Neutrophil (primary cell): ENCODE measurements around the gene SLC2A10.

Source experiments
- H3K27ac ChIP-seq: fragments of 200-600 bp; sonication (generic); 2 replicates; pipeline ENCODE4 v1.5.1; 2016; ENCODE audit warnings: mild to moderate bottlenecking, moderate library complexity
- H3K27me3 ChIP-seq: fragments of 200-600 bp; sonication (generic); 2 replicates; pipeline ENCODE4 v1.6.0; 2016; ENCODE audit warnings: mild to moderate bottlenecking
- H3K36me3 ChIP-seq: fragments of 200-600 bp; sonication (generic); 2 replicates; pipeline ENCODE4 v1.5.1; 2017
- H3K4me1 ChIP-seq, 2 experiments: fragments of 200-600 bp in 1 of 2; sonication (generic) in 1 of 2; 1 replicate in 1 of 2; 2 replicates in 1 of 2; pipeline versions ENCODE4 v1.5.1 to v1.6.1; 2013 to 2016; ENCODE audit warnings: low read depth in 1 of 2, low read length in 1 of 2, mild to moderate bottlenecking in 1 of 2, moderate library complexity in 1 of 2; ENCODE audit not compliant: control insufficient read depth in 1 of 2, insufficient read depth in 1 of 2
- H3K4me3 ChIP-seq, 2 experiments: fragments of 200-600 bp in 1 of 2; sonication (generic) in 1 of 2; 1 replicate in 1 of 2; 2 replicates in 1 of 2; pipeline ENCODE4 v1.5.1; 2013 to 2016; ENCODE audit warnings: low read depth in 1 of 2, low read length in 1 of 2, mild to moderate bottlenecking in 1 of 2, moderate library complexity in 1 of 2
- H3K9me3 ChIP-seq: fragments of 200-600 bp; sonication (generic); 2 replicates; pipeline ENCODE4 v1.5.1; 2016
- CTCF ChIP-seq: fragments of 200-600 bp; sonication (generic); IDR thresholded peaks from 2 replicates; pipeline ENCODE4 v1.5.1; 2016; ENCODE audit warnings: antibody characterized with exemption

Gene SLC2A10

GRCh38 chr20:46761566-46761965 lies 52.1 kb downstream of the SLC2A10 start:
- no peak overlapping the region for H3K27ac ChIP-seq
- no peaks in the 10 kb centered on the region for H3K27me3 ChIP-seq
- no peak for TF ChIP-seq CTCF
- H3K4me1 ChIP-seq, result no peaks in the 10 kb centered on the region
- H3K9me3 ChIP-seq, result no peaks in the 10 kb centered on the region
- H3K4me3 ChIP-seq, result no peak overlapping the region
- no peaks in the 10 kb centered on the region for H3K36me3 ChIP-seq

- H3K4me3 ChIP-seq, result no peak overlapping the region
- TF ChIP-seq CTCF, result no peak
- H3K36me3 ChIP-seq, result no peaks in the 10 kb centered on the region
- no peak overlapping the region for H3K27ac ChIP-seq
- H3K4me1 ChIP-seq, result no peaks in the 10 kb centered on the region
- no peaks in the 10 kb centered on the region for H3K9me3 ChIP-seq
- no peaks in the 10 kb centered on the region for H3K27me3 ChIP-seq
Observed at GRCh38 chr20:46764068-46764467, 54.6 kb downstream of the SLC2A10 start.

DNA sequence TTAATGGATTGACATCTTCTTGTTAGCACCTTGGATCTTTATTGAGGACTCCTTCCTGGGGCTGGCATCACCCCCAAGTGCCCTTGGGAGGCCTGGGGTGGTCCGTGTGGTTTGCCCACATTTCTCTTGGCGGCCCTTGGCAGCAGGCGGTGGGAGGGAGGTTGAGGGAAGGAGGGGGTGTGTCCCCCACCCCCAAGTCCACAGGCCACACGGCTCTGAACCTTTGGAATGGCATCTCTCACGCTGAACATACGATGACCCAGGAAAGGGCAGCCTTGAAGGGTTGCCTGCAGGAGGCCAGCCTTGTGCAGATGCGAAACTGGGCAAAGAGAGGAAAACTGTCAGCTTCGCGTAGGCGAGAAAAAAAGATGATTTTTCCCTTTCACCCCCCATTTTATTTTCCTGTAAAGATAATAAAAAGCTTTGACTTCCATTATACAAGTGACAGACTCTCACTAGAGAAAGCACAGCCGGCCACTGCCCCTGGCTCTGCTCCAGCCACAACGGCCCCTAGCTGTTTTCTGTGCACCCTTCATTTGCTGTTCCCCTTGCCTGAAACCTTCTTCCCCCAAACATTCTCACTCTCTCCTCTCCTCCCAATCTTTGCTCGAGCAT lies 56.2 kb downstream of the SLC2A10 start:
- Histone ChIP-seq H3K27me3 (peaks cover 1% of the 10 kb centered on the region), H3K27ac (no peak overlapping the region), H3K36me3 (no peaks in the 10 kb centered on the region), H3K4me3 (no peak overlapping the region), H3K4me1 (no peaks in the 10 kb centered on the region), H3K9me3 (no peaks in the 10 kb centered on the region)
- no peak for TF ChIP-seq CTCF

GRCh38 chr20:46767127-46767761 lies 57.8 kb downstream of the SLC2A10 start:
- H3K27me3 ChIP-seq, result peaks cover 12% of the 10 kb centered on the region
- H3K27ac ChIP-seq, result no peak overlapping the region
- no peak overlapping the region for H3K4me3 ChIP-seq
- no peaks in the 10 kb centered on the region for H3K4me1 ChIP-seq
- no peaks in the 10 kb centered on the region for H3K9me3 ChIP-seq
- TF ChIP-seq CTCF, result no peak
- H3K36me3 ChIP-seq, result no peaks in the 10 kb centered on the region

GRCh38 chr20:46770330-46771194 lies 61.1 kb downstream of the SLC2A10 start:
- no peaks in the 10 kb centered on the region for H3K36me3 ChIP-seq
- H3K27ac ChIP-seq, result no peak overlapping the region
- H3K4me1 ChIP-seq, result no peaks in the 10 kb centered on the region
- peaks cover 28% of the 10 kb centered on the region for H3K27me3 ChIP-seq
- no peak overlapping the region for H3K4me3 ChIP-seq
- H3K9me3 ChIP-seq, result no peaks in the 10 kb centered on the region
- TF ChIP-seq CTCF, result no peak
